PC-9 (cell line): Measurements from ENCODE around the gene DOK5.

ENCODE experiments used
- CTCF ChIP-seq: fragments of 200-600 bp; sonication (generic); conservative IDR thresholded peaks from 2 replicates; pipeline ENCODE4 v1.6.1; 2017; ENCODE audit warnings: mixed run types, antibody characterized with exemption, mild to moderate bottlenecking, moderate library complexity
- EZH2 ChIP-seq: fragments of 200-600 bp; sonication (generic); IDR thresholded peaks from 2 replicates; pipeline ENCODE4 v1.8.0; 2017; ENCODE audit warnings: antibody characterized with exemption, low read depth

- TF ChIP-seq CTCF (no peak), EZH2 (no peak)
These were observed 40.6 kb downstream of the DOK5 start for GRCh38 chr20:54515793-54516628.
